SH-SY5Y (cell line): ENCODE results near the gene ANKRD63.

ENCODE experiments used
- GATA2 ChIP-seq: IDR thresholded peaks from 2 replicates; pipeline ENCODE4 v1.6.1; 2011; ENCODE audit warnings: mild to moderate bottlenecking, low read depth, low read length
- GATA3 ChIP-seq: IDR thresholded peaks from 2 replicates; pipeline ENCODE4 v1.6.1; 2011; ENCODE audit warnings: low read depth, mild to moderate bottlenecking, low read length, moderate library complexity

GRCh38 chr15:40281801-40282146 is 1.1 kb downstream of the ANKRD63 start:
- TF ChIP-seq GATA2 (no peak), GATA3 (no peak)
